ENCODE measurements around the gene LRRTM4. TPM values are rescaled to one million over a fixed set of nuclear protein-coding genes. Genes with fewer than 3 reads are reported as not detected.
"Not testable (repeated sequence)": the region's sequence is repeated elsewhere in the genome, so short reads cannot be mapped to it uniquely, and the experiment has no call there.

LRRTM4 gene
- polyA plus RNA-seq, 2 of the 4 experiments (the other 2 are of a cell fraction): 0.03 TPM; not detected in 1

GRCh38 chr2:77169426-77169825 lies 352.8 kb downstream of the LRRTM4 start:
- H3K4me3 ChIP-seq: no peak overlapping the region
- FAIRE-seq: no peak
- CTCF ChIA-PET: no interaction called here
- ATAC-seq: no peak
- H3K4me1 ChIP-seq: no peaks in the 10 kb centered on the region
- H3K4me2 ChIP-seq: no peak overlapping the region
- 4% methylated on average over 2 of the region's 2 CpGs for WGBS (ENCODE audit: missing lambda C conversion rate)
- POLR2A ChIA-PET: no interaction called here
- peaks cover 7% of the 10 kb centered on the region; the same call in 1 of the 3 replicates for H3K9me3 ChIP-seq
- H3K27ac ChIP-seq: no peak overlapping the region
- no peak for DNase-seq (ENCODE audit: low read depth in 1 of 2, low spot score in 1 of 2)
- TF ChIP-seq E2F6 (IDR thresholded peaks at IDR 0.05; ENCODE audit: borderline replicate concordance, low read depth) (no peak), ZC3H11A (IDR thresholded peaks at IDR 0.05) (no peak), POLR2AphosphoS2 (conservative IDR thresholded peaks at IDR 0.05; ENCODE audit: low read length) (no peak), CBX2 (IDR thresholded peaks at IDR 0.05; ENCODE audit: borderline replicate concordance, low read depth) (no peak), MAFK (IDR thresholded peaks at IDR 0.05; ENCODE audit: partially characterized antibody) (no peak), PHF8 (IDR thresholded peaks at IDR 0.05; ENCODE audit: borderline replicate concordance, low read depth) (no peak), POLR2A (IDR thresholded peaks at IDR 0.05; ENCODE audit: low read length) (no peak)

- CTCF ChIA-PET; H3K9me3 ChIP-seq; POLR2A ChIA-PET; DNase-seq (ENCODE audit: low read depth in 1 of 2, low spot score in 1 of 2); H3K4me2 ChIP-seq; H3K4me1 ChIP-seq; H3K4me3 ChIP-seq; H3K27ac ChIP-seq; ATAC-seq; FAIRE-seq: not testable (repeated sequence)
Observed at GRCh38 chr2:77164021-77164420, 358.2 kb downstream of the LRRTM4 start.

GRCh38 chr2:77161009-77161408 lies 361.2 kb downstream of the LRRTM4 start:
- ChIA-PET CTCF (no interaction called here), POLR2A (no interaction called here)
- H3K4me1 ChIP-seq: no peaks in the 10 kb centered on the region
- H3K4me2 ChIP-seq: no peak overlapping the region
- H3K27ac ChIP-seq: no peak overlapping the region
- under 1% methylated on average over 5 of the region's 5 CpGs for WGBS (ENCODE audit: missing lambda C conversion rate)
- TF ChIP-seq HEYL (CRISPR knock-in tag; IDR thresholded peaks at IDR 0.05) (no peak), TP53 (CRISPR knock-in tag; IDR thresholded peaks at IDR 0.05) (no peak), EP300 (IDR thresholded peaks at IDR 0.05) (no peak), CTCF (IDR thresholded peaks at IDR 0.05) (no peak), KDM5A (IDR thresholded peaks at IDR 0.05) (no peak)
- no peak for FAIRE-seq
- H3K4me3 ChIP-seq: no peak overlapping the region
- peaks cover 7% of the 10 kb centered on the region; the same call in 1 of the 3 replicates for H3K9me3 ChIP-seq
- no peak for ATAC-seq
- no peak for DNase-seq (ENCODE audit: low read depth in 1 of 2, low spot score in 1 of 2)

- CTCF ChIA-PET: no interaction called here
- WGBS (ENCODE audit: missing lambda C conversion rate): 4% methylated on average over 3 of the region's 3 CpGs
Observed at GRCh38 chr2:77156599-77156998, 365.6 kb downstream of the LRRTM4 start.

More at GRCh38 chr2:77156599-77156998, 365.6 kb downstream of the LRRTM4 start:
- Histone ChIP-seq H3K27ac (no peak overlapping the region), H3K4me2 (no peak overlapping the region), H3K4me3 (no peak overlapping the region), H3K4me1 (no peaks in the 10 kb centered on the region), H3K9me3 (peaks cover 8% of the 10 kb centered on the region; the same call in 1 of the 3 replicates)
- DNase-seq (ENCODE audit: low read depth in 1 of 2, low spot score in 1 of 2) (no peak), ATAC-seq (no peak), FAIRE-seq (no peak)
- TF ChIP-seq RFX5 (IDR thresholded peaks at IDR 0.05): no peak
- no peak for TF ChIP-seq RCOR1 (IDR thresholded peaks at IDR 0.05; ENCODE audit: low read depth, low read length)
- TF ChIP-seq USF2 (IDR thresholded peaks at IDR 0.05): no peak
- no peak for TF ChIP-seq MYC (IDR thresholded peaks at IDR 0.05; ENCODE audit: borderline replicate concordance, low read length)
- TF ChIP-seq MAFK (IDR thresholded peaks at IDR 0.05; ENCODE audit: partially characterized antibody): no peak
- TF ChIP-seq PHF8 (IDR thresholded peaks at IDR 0.05; ENCODE audit: borderline replicate concordance, low read depth): no peak
- no peak for TF ChIP-seq JUNB (IDR thresholded peaks at IDR 0.05)
- no peak for TF ChIP-seq CEBPB (IDR thresholded peaks at IDR 0.05)
- no peak for TF ChIP-seq ZSCAN20 (CRISPR knock-in tag; IDR thresholded peaks at IDR 0.05)
- TF ChIP-seq EP300 (IDR thresholded peaks at IDR 0.05): no peak
- no peak for TF ChIP-seq JUN (IDR thresholded peaks at IDR 0.05)
- TF ChIP-seq EHMT2 (IDR thresholded peaks at IDR 0.05; ENCODE audit: low read depth): no peak
- no peak for TF ChIP-seq MAZ (IDR thresholded peaks at IDR 0.05; ENCODE audit: borderline replicate concordance, low read depth, low read length)
- TF ChIP-seq RARB (CRISPR knock-in tag; IDR thresholded peaks at IDR 0.05): no peak
- TF ChIP-seq NFE2L2 (conservative IDR thresholded peaks at IDR 0.05; ENCODE audit: low read length): no peak
- TF ChIP-seq TFCP2L1 (CRISPR knock-in tag; IDR thresholded peaks at IDR 0.05): no peak
- no peak for TF ChIP-seq HDAC2 (IDR thresholded peaks at IDR 0.05)
- POLR2A ChIA-PET: no interaction called here
